GM18858 (cell line): ENCODE measurements around the gene STARD13.

Experiments used
- ATAC-seq: cut with Tn5 transposase; IDR thresholded peaks from one replicate; pipeline ENCODE4 v1.9.1; 2021; ENCODE audit not compliant: unreplicated experiment

STARD13 gene

GRCh38 chr13:33204130-33204927 lies 81.2 kb downstream of the STARD13 start:
- ATAC-seq, result peak; percentile 28

GRCh38 chr13:33202644-33203169 lies 82.8 kb downstream of the STARD13 start:
- no peak for ATAC-seq

GRCh38 chr13:33201659-33202058 lies 83.9 kb downstream of the STARD13 start:
- ATAC-seq, result no peak

- no peak for ATAC-seq
These were observed 86.2 kb downstream of the STARD13 start for GRCh38 chr13:33199289-33199850.

GRCh38 chr13:33197541-33197971 lies 88.0 kb downstream of the STARD13 start:
- no peak for ATAC-seq

- ATAC-seq, result no peak
These were observed 88.8 kb downstream of the STARD13 start for GRCh38 chr13:33196767-33197166.

- no peak for ATAC-seq
These were observed 89.7 kb downstream of the STARD13 start for GRCh38 chr13:33195693-33196464.

GRCh38 chr13:33194820-33195692 lies 90.5 kb downstream of the STARD13 start:
- peak; percentile 93 for ATAC-seq

- ATAC-seq, result no peak
These were observed 92.1 kb downstream of the STARD13 start for GRCh38 chr13:33193428-33193974.

- ATAC-seq, result no peak
These were observed 93.9 kb downstream of the STARD13 start for GRCh38 chr13:33191425-33192210.

- ATAC-seq, result no peak
These were observed 96.1 kb downstream of the STARD13 start for GRCh38 chr13:33189470-33189869.

GRCh38 chr13:33188093-33188882 lies 97.3 kb downstream of the STARD13 start:
- ATAC-seq, result peak; percentile 76

- no peak for ATAC-seq
These were observed 98.7 kb downstream of the STARD13 start for GRCh38 chr13:33186861-33187291.

GRCh38 chr13:33185853-33186252 lies 99.7 kb downstream of the STARD13 start:
- no peak for ATAC-seq

GRCh38 chr13:33184530-33184929 lies 101.0 kb downstream of the STARD13 start:
- no peak for ATAC-seq

- ATAC-seq, result no peak
These were observed 101.5 kb downstream of the STARD13 start for GRCh38 chr13:33184112-33184490.

- no peak for ATAC-seq
These were observed 102.0 kb downstream of the STARD13 start for GRCh38 chr13:33183431-33184111.

GRCh38 chr13:33182729-33183128 lies 102.8 kb downstream of the STARD13 start:
- no peak for ATAC-seq
